ENCODE data around the gene KIAA0319L. TPM values are rescaled to one million over a fixed set of nuclear protein-coding genes. Genes with fewer than 3 reads are reported as not detected.

The KIAA0319L gene
- total RNA-seq, 1 donor from 2014 or later = 69.2 TPM

DNA sequence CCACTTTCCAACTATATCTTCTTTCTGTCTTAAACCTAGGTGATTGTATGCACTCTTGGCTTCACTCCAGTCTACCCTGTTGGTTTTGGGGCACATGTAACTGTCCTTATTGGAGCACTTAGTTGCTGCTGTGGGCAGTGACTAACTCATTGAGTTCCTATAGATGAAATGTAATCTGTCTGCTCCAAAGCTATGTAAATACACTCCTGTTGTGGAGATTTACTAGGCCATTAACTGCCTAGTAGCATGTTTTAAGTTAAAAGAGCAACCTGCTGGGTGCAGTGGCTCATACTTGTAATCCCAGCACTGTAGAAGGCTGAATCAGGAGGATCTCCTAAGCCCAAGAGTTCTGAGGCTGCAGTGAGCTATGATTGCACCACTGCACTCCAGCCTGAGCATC is 151.1 kb downstream of the KIAA0319L start:
- no peak overlapping the region for H3K4me3 Mint-ChIP-seq (ENCODE audit: unreplicated experiment)
- TF ChIP-seq CTCF (IDR thresholded peaks at IDR 0.05; ENCODE audit: unreplicated experiment) = no peak
- DNase-seq (ENCODE audit: low spot score) = no peak
- H3K4me1 Mint-ChIP-seq (ENCODE audit: unreplicated experiment) = no peaks in the 10 kb centered on the region
- no peaks in the 10 kb centered on the region for H3K9me3 Mint-ChIP-seq (ENCODE audit: unreplicated experiment)
- H3K27ac Mint-ChIP-seq (ENCODE audit: unreplicated experiment) = no peak overlapping the region
- H3K36me3 Mint-ChIP-seq (ENCODE audit: low read depth, unreplicated experiment) = peaks cover 49% of the 10 kb centered on the region
- H3K27me3 Mint-ChIP-seq (ENCODE audit: unreplicated experiment) = no peaks in the 10 kb centered on the region

- no peak overlapping the region for H3K27ac Mint-ChIP-seq (ENCODE audit: unreplicated experiment)
- no peaks in the 10 kb centered on the region for H3K27me3 Mint-ChIP-seq (ENCODE audit: unreplicated experiment)
- H3K4me3 Mint-ChIP-seq (ENCODE audit: unreplicated experiment) = no peak overlapping the region
- no peaks in the 10 kb centered on the region for H3K4me1 Mint-ChIP-seq (ENCODE audit: unreplicated experiment)
- peaks cover 42% of the 10 kb centered on the region for H3K36me3 Mint-ChIP-seq (ENCODE audit: low read depth, unreplicated experiment)
- TF ChIP-seq CTCF (IDR thresholded peaks at IDR 0.05; ENCODE audit: unreplicated experiment) = no peak
- no peak for DNase-seq (ENCODE audit: low spot score)
- no peaks in the 10 kb centered on the region for H3K9me3 Mint-ChIP-seq (ENCODE audit: unreplicated experiment)
Observed at GRCh38 chr1:35401049-35401448, 156.2 kb downstream of the KIAA0319L start.

DNA sequence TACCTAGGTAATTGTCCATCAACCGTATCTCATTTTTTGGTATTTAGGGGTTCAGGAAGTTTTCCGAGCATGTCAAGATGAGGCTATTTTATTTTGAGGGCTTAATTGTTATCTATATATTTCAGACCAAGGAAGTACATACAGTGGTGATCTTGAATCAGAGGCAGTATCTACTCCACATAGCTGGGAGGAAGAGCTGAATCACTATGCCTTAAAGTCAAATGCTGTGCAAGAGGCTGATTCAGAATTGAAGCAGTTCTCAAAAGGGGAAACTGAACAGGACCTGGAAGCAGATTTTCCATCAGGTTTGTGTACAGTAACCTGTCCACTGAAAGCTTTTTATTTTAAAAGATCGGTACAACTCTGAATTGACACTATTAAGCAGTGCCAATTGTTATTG is 158.5 kb downstream of the KIAA0319L start:
- Mint-ChIP-seq H3K36me3 (ENCODE audit: low read depth, unreplicated experiment) (peaks cover 46% of the 10 kb centered on the region), H3K27ac (ENCODE audit: unreplicated experiment) (no peak overlapping the region), H3K9me3 (ENCODE audit: unreplicated experiment) (no peaks in the 10 kb centered on the region), H3K4me3 (ENCODE audit: unreplicated experiment) (no peak overlapping the region), H3K27me3 (ENCODE audit: unreplicated experiment) (no peaks in the 10 kb centered on the region), H3K4me1 (ENCODE audit: unreplicated experiment) (no peaks in the 10 kb centered on the region)
- TF ChIP-seq CTCF (IDR thresholded peaks at IDR 0.05; ENCODE audit: unreplicated experiment) = no peak
- DNase-seq (ENCODE audit: low spot score) = no peak

- no peaks in the 10 kb centered on the region for H3K9me3 Mint-ChIP-seq (ENCODE audit: unreplicated experiment)
- DNase-seq (ENCODE audit: low spot score) = no peak
- no peak for TF ChIP-seq CTCF (IDR thresholded peaks at IDR 0.05; ENCODE audit: unreplicated experiment)
- H3K4me3 Mint-ChIP-seq (ENCODE audit: unreplicated experiment) = peak overlapping the region; percentile 44
- H3K27me3 Mint-ChIP-seq (ENCODE audit: unreplicated experiment) = no peaks in the 10 kb centered on the region
- H3K4me1 Mint-ChIP-seq (ENCODE audit: unreplicated experiment) = peaks cover 12% of the 10 kb centered on the region
- peaks cover 37% of the 10 kb centered on the region for H3K36me3 Mint-ChIP-seq (ENCODE audit: low read depth, unreplicated experiment)
- H3K27ac Mint-ChIP-seq (ENCODE audit: unreplicated experiment) = peak overlapping the region; percentile 24
Observed at GRCh38 chr1:35394386-35394785, 162.8 kb downstream of the KIAA0319L start.

DNA sequence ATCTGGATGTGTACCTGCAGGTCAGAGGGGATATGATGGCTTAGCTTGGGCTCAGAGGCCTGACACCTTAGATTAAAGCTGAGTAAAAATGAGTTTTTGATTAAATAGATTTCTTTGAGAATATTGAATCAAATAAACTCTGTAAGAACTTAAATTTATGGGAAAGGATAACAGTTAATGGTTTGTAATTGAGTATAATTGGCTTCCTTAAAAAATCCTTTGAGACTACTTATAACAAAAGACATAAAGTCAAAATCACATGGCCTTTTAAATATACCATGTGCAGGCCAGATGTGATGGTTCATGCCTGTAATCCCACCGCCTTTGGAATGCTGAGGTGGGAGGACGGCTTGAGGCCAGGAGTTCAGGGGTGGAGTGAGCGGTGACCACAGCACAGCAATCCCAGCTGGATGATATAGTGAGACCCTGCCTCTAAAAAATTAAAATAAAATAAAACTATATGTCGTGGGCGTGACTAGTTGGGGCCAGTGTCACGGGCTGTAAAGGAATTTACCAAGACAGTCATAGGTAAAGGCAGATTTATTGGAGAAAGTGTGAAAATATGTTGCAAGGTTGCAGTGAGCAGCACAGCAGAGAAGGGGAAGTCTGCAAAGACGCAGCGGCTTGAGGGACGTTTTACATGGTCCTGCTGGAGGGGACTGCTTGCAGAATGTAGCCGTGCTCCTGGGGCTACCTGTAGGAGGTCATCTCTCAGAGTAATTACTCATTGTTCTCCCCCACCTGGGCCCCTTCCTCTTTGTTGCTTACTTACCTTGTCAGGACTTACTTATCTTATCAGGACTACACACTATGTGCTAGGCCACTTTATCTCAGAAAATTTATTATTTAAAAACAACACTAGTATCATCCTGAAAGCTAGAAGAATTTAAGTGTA is 166.4 kb downstream of the KIAA0319L start:
- no peak overlapping the region for H3K27ac Mint-ChIP-seq (ENCODE audit: unreplicated experiment)
- H3K27me3 Mint-ChIP-seq (ENCODE audit: unreplicated experiment) = no peaks in the 10 kb centered on the region
- peaks cover 39% of the 10 kb centered on the region for H3K36me3 Mint-ChIP-seq (ENCODE audit: low read depth, unreplicated experiment)
- H3K4me3 Mint-ChIP-seq (ENCODE audit: unreplicated experiment) = no peak overlapping the region
- TF ChIP-seq CTCF (IDR thresholded peaks at IDR 0.05; ENCODE audit: unreplicated experiment) = no peak
- peaks cover 12% of the 10 kb centered on the region for H3K4me1 Mint-ChIP-seq (ENCODE audit: unreplicated experiment)
- H3K9me3 Mint-ChIP-seq (ENCODE audit: unreplicated experiment) = no peaks in the 10 kb centered on the region
- no peak for DNase-seq (ENCODE audit: low spot score)
